Measurements from ENCODE around the gene WDR46.

Gene WDR46

GRCh38 chr6:33288921-33289783 is at the start of gene WDR46, which contains the start of gene PFDN6:
Gene WDR46, minus strand, starts transcription at chr6:33289239. Its CDS starts 69 bp downstream, at chr6:33289170.
Gene PFDN6, plus strand, starts transcription at chr6:33289601. Its CDS starts 256 bp downstream, at chr6:33289857.
- DNase-seq, result peak; percentile 43 to 97 (median 86)

DNA sequence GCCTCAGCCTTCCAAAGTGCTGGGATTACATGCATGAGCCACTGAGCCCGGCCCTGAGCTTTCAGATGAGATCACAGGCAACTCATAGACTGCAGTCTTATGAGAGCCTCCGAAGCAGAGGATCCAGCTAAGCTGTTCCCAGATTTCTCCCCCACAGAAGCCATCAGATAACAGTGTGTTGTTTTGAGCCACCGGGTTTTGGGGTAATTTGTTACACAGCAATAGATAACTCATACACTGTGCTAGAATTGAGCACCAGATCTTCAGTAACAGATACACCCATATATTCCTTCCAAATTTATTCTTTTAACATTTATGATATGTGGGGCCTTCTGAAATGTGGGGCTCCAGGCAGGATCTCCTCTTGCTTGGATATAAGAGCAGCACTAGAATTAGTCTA is 47.5 kb upstream of the WDR46 start:
- no peak for DNase-seq

- no peak for DNase-seq
These were observed 46.9 kb upstream of the WDR46 start for GRCh38 chr6:33335916-33336315.

DNA sequence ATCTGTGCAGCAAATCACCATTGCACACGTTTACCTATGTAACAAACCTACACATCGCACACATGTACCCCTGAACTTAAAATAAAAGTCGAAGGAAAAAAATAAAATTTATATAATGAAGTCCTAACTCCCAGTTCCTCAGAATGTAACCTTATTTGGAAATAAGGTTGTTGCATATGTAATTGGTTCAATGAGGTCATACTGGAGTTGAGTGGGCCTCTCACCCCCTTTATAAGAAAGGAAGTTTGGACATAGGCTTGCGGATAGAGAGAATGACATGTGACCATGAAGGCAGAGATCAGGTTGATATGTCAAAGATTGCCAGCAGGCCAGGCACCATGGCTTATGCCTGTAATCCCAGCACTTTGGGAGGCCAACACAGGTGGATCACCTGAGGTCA is 44.6 kb upstream of the WDR46 start:
- no peak for DNase-seq

- no peak for DNase-seq
These were observed 41.7 kb upstream of the WDR46 start for GRCh38 chr6:33330736-33331135.

DNA sequence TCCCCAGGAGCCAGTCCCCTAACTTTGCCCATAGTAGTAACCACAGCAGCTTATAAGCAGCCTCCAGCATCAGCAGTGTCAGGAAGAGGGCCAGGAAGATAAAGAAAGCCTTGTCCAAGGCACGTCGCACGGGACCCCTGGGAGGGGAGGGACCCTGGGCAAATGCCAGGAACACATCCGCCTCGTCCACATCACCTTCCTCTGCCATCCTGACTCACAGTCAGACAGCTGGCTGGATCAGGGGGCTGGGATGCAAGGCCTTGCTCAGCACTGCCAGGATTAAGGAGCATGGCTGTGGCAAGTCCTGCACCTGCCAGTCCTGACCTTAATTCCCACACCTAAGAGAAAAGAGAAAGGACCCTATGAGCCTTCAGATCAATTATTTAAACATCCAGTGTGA is 40.0 kb upstream of the WDR46 start:
- no peak for DNase-seq

GRCh38 chr6:33324125-33324524 is 35.1 kb upstream of the WDR46 start:
- no peak for DNase-seq

GRCh38 chr6:33323623-33323948 is 34.5 kb upstream of the WDR46 start:
- DNase-seq, result peak in 3 of 56 donors; percentile 28 to 37 (median 36)

DNA sequence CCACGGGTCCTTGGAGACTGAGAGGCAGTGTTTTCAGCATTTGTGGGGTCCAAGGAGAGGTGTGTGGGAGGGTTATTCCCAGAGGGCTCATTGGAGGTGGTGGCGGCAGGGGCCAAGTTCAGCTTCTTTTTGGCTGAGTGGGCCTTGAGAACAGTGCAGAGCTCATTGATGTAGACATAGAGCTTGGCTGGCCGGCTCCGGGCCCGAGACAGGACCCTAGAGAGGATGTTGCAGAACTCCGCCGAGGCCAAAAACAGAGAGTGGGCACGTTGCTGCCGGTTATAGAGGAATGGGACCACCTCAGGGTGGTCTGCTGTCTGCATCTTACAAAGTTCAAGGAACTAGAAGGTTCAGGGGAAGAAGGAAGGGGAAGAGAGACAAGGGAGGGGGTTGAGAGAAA is 32.2 kb upstream of the WDR46 start:
- DNase-seq, result no peak

DNA sequence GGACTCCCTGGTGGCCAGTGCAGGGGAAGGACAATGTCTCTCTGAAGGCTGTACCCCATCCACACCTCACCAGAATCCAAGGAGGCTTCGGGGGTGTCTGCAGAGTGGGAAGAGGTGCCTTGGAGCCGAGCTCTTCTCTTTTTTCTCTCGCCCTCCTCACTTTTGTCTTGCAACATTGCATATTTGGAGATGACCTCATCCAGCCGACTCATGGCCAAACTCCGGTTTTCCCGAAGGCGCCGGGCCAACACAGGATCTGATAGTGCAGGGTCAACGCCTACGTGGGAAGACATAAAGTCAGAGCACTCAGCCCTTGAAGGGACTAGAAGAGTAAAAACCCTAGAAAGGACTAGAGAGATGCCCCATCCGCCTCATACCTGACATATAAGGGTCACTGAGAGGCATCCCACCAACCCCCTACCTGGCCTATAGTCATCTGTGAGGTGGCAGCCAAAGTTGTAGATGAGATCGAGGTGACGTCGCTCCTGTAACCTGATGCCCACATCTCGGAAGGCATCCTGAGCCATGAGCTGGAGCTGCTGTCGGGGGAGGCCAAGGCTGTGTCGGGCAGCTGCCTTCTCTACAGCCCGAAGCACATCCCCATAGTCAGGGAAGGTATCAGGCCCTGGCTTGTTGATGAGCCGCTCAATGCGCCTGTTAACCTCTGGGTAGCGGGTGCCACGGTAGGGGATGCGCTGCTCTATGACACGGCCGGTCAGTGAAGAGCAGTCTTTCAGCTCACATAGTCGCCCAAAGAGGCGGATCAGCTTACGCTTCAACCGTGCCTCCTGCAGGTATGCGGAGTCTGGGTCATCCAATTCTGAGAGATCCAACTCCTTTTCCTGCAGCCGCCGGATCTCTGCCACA is 31.5 kb upstream of the WDR46 start:
- no peak for DNase-seq

- no peak for DNase-seq
These were observed 30.9 kb upstream of the WDR46 start for GRCh38 chr6:33319939-33320314.

DNA sequence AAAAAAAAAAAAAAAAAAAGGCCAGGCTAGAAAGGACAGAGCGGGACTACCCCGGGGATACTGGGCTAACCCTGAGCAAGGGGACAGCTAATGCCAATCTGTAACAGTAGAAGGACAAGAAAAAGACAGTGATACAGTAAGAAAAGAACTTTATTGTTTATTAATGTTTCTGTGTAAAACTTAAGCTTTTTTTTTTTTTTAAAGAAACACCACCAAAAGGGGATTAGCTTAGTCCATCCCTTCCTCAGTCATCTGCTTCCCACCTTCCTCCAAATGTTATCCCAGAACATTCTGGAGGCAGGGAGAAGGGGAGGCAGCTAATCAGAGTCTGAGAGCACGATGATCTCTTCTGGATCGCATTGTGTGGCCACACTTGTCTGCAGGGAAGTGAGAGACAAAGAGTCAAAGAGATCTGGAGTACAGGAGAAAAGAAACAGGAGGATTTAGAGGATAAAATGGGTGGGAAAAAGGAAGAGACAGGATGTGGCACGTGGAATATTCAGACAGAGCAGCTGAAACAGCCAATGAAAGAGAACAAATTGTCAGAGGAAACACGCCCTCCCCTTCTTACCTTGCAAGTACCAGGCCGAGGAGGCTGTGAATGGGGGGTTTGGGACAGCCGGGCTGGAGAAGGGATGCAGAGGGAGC is 29.5 kb upstream of the WDR46 start:
- no peak for DNase-seq

DNA sequence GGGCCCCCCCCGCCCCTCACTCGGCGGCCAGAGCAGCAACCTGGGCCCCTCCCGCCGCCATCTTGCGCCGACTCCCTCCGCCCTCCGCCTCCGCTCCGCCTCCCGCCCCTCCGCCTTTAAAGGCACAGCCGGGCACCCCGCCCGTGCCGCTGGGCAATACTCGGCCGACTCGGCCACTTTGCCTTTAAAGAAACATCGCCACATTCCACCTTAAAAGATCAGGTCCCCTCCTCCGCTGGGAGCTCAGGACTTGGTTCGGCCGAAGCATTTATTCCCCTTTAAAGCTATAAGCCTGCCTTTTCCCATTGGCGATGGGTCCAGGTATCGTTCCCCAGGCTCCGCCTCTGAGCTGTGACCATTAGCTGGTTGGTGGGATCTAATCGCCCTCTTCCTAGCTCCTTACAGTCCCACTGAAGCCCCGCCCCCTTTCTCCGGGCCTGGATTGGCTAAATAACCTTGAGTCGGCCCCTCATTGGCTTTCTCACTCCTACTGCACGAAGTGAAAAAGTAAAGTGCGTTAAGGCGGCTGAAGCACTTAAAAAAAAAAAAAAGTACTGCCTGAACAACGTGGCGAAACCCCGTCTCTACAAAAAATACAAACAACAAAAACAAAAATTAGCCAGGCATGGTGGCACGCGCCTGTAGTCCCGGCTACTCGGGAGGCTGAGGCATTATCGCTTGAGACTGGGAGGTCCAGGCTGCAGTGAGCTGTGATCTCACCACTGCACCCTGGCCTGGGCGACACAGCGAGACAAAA is 28.8 kb upstream of the WDR46 start, which contains the start of gene ZBTB22:
Gene ZBTB22, minus strand, starts transcription at position 76 of the 757 bp plus-strand sequence. CDS start 828 bp downstream, outside the sequence.
- DNase-seq, result peak; percentile 65 to 100 (median 98)

DNA sequence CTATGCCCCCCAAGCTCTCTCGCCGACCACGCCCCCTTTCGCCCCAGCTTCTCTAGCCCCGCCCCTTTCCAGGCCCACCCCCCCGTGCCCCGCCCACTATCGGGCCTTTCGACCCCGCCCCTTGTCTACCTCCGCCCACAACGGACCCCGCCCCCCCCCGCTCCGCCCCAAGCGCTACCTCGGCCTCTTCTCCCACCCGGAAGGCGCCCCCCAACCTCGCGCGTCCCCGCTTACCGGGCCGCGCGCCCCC is 28.3 kb upstream of the WDR46 start:
- DNase-seq, result peak in 9 of 56 donors; percentile 51 to 86 (median 69)

DNA sequence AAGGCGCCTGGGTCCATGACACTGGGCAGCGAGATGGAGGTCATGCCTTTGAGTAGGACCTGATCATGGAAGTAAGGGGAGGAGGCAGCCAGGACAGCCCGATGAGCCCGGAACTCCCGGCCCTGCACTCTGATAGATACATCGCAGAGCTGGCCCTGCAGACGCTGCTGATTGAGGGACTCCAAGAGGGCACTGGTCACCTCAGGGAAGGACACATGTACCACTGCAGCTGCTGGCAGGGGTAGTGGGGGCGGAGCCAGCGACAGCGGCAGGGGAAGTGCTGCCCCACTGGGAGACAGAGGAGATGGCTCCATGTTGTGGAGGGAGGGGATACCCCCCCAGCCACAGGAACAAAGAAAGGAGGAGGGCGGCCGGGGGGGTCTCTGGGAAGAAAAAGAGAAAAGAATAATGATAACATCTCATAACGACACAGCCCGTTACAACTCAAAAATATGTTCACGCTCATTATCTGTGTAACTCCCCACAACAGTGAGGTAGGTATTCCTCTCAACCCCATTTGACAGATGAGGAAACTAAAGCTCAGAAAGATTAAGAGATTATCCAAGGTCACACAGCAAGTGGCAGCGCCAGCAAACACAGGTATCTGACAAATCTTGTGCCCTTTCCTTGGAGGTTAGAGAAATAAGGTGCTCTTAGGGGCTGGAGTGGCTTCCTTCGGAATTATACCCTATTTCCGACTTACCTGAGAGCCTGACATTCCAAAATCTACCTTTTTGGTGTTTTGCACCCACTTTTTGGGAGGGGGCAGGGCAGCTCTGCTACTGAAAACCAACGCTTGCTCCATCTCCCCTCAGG is 27.8 kb upstream of the WDR46 start:
- no peak for DNase-seq

GRCh38 chr6:33315793-33316602 is 27.0 kb upstream of the WDR46 start:
- DNase-seq, result no peak

- no peak for DNase-seq
These were observed 26.1 kb upstream of the WDR46 start for GRCh38 chr6:33314943-33315792.

DNA sequence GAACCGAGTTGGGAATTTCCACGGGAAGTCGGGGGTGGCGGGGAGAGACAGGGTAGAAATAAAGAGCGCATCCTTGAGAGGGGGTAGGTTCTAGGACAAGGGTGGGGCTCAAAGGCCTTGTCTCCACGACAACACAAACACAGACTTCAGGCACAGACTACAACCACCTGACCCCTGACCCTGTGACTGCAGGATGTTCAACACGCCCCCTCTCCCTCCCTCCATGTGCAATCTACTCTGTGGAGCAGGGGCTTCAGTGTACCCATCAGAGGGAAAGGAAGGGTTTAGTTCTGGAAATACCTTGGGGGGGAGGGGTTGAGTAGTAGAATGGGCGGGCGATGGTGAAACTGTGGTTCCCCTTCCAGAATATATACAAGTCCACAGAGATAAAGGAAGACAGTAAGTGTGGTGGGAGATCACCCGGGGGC is 25.5 kb upstream of the WDR46 start:
- peak in 35 of 56 donors; percentile 22 to 70 (median 47) for DNase-seq

Data from nucleus accumbens (tissue), 56 donors.